Kidney capillary endothelial cell (primary cell): ENCODE results near the gene RARRES2.
A peak's percentile ranks its signal among the peaks of the same experiment; 100 is the strongest.

Experiments used
- DNase-seq: peaks from one replicate; pipeline ENCODE4 v3.0.0-alpha.2; 2018; ENCODE audit warnings: low spot score

The RARRES2 gene

GRCh38 chr7:150337659-150338081, 3.8 kb downstream of the RARRES2 start:
- DNase-seq: no peak

- no peak for DNase-seq
Measured at GRCh38 chr7:150337179-150337578, 4.2 kb downstream of the RARRES2 start.

- DNase-seq: no peak
Measured at GRCh38 chr7:150336746-150337145, 4.7 kb downstream of the RARRES2 start.

- DNase-seq: no peak
Measured at GRCh38 chr7:150335774-150336112, 5.7 kb downstream of the RARRES2 start.

- DNase-seq: no peak
Measured at GRCh38 chr7:150335108-150335773, 6.2 kb downstream of the RARRES2 start.

GRCh38 chr7:150334108-150334507, 7.3 kb downstream of the RARRES2 start:
- no peak for DNase-seq

- DNase-seq: no peak
Measured at GRCh38 chr7:150333659-150334058, 7.8 kb downstream of the RARRES2 start.

- DNase-seq: no peak
Measured at GRCh38 chr7:150332852-150333635, 8.4 kb downstream of the RARRES2 start.

GRCh38 chr7:150330211-150330885, 11.1 kb downstream of the RARRES2 start:
- DNase-seq: no peak

GRCh38 chr7:150329331-150330120, 11.9 kb downstream of the RARRES2 start:
- DNase-seq: no peak

GRCh38 chr7:150327308-150327707, 14.1 kb downstream of the RARRES2 start:
- DNase-seq: no peak

- no peak for DNase-seq
Measured at GRCh38 chr7:150326657-150327268, 14.7 kb downstream of the RARRES2 start.

GRCh38 chr7:150325901-150326300, 15.5 kb downstream of the RARRES2 start:
- no peak for DNase-seq

- DNase-seq: no peak
Measured at GRCh38 chr7:150325110-150325611, 16.3 kb downstream of the RARRES2 start.

GRCh38 chr7:150324373-150324961, 17.0 kb downstream of the RARRES2 start:
- peak; percentile 17 for DNase-seq

- no peak for DNase-seq
Measured at GRCh38 chr7:150323682-150324372, 17.6 kb downstream of the RARRES2 start.

- no peak for DNase-seq
Measured at GRCh38 chr7:150322833-150323681, 18.4 kb downstream of the RARRES2 start, which contains the start of the genes ACTR3C and LRRC61. Gene ACTR3C, minus strand, starts transcription at chr7:150323545. Its CDS starts 28,249 bp downstream, at chr7:150295296. Gene LRRC61, plus strand, starts transcription at chr7:150323355. Its CDS starts 13,507 bp downstream, at chr7:150336862.

GRCh38 chr7:150322114-150322832, 19.2 kb downstream of the RARRES2 start:
- no peak for DNase-seq

- DNase-seq: no peak
Measured at GRCh38 chr7:150321788-150322113, 19.7 kb downstream of the RARRES2 start.
